ENCODE results near the gene TMEM88. TPM values are rescaled to one million over a fixed set of nuclear protein-coding genes. Genes with fewer than 3 reads are reported as not detected.
A peak's percentile ranks its signal among the peaks of the same experiment; 100 is the strongest.

The TMEM88 gene
- total and polyA plus RNA-seq, 2 of the 8 experiments (the other 6 are each of a cell fraction or from before 2014, with no cell fraction given), result 0.69 to 8.8 TPM

GRCh38 chr17:7836596-7837407, 18.1 kb upstream of the TMEM88 start:
- H4K5ac ChIP-seq (ENCODE audit: insufficient read length, low read depth, low read length), result no peak overlapping the region
- H3K36me3 ChIP-seq (ENCODE audit: control insufficient read depth in 2 of 4, insufficient read depth in 4 of 4, low read length in 3 of 4), result no peaks in the 10 kb centered on the region
- H3K9ac ChIP-seq (replicated peaks in 1 of 4; ENCODE audit: extremely low read depth in 1 of 4, low read depth in 3 of 4, low read length in 3 of 4), result peak overlapping the region in 2 of 4 experiments; percentile 58 to 66; a peak in 3 of 7 replicates
- DNase-seq (ENCODE audit: low read depth in 1 of 2, low spot score in 2 of 2) (peak; percentile 91 to 95), FAIRE-seq (peak; percentile 87)
- H3K4me2 ChIP-seq (ENCODE audit: insufficient read depth in 1 of 2, low read depth in 2 of 2, low read length in 2 of 2), result peak overlapping the region; percentile 84 to 93
- peak overlapping the region; percentile 45 to 77 (median 62) for H3K4me3 ChIP-seq (ENCODE audit: extremely low read depth in 1 of 4, insufficient read depth in 2 of 4, low read depth in 3 of 4, low read length in 4 of 4)
- H3K79me2 ChIP-seq (ENCODE audit: control insufficient read depth in 1 of 2, insufficient read depth in 2 of 2, low read length in 2 of 2), result no peaks in the 10 kb centered on the region
- WGBS, 2 experiments (ENCODE audit: extremely low coverage in 1 of 2, insufficient coverage in 1 of 2, insufficient read length in 1 of 2, insufficient replicate concordance in 2 of 2, low coverage in 1 of 2, low lambda C conversion rate in 2 of 2, missing lambda C conversion rate in 1 of 2), result 1% methylated on average over 14 of the region's 19 CpGs; no CpG with 5 or more reads in 1 of the 2 experiments
- no peak overlapping the region for H3K4ac ChIP-seq (replicated peaks; ENCODE audit: insufficient read length, low read depth, low read length)
- no peaks in the 10 kb centered on the region for H3K79me1 ChIP-seq (ENCODE audit: low read depth, low read length)
- H2AK5ac ChIP-seq (ENCODE audit: low read depth, low read length), result no peak overlapping the region
- H3K56ac ChIP-seq (replicated peaks; ENCODE audit: insufficient read length, low read depth, low read length), result no peak overlapping the region
- H3K4me1 ChIP-seq (replicated peaks in 1 of 4; ENCODE audit: control insufficient read depth in 3 of 4, insufficient read depth in 4 of 4, low read length in 3 of 4), result peaks cover 10 to 29% (median 19%) of the 10 kb centered on the region in 4 experiments
- H2BK12ac ChIP-seq (ENCODE audit: low read depth, low read length), result no peak overlapping the region
- peaks cover 30% of the 10 kb centered on the region for H3K23me2 ChIP-seq (ENCODE audit: low read depth, low read length)
- ChIA-PET CTCF (ENCODE audit: partially characterized antibody) (interaction anchor here (0.6 to 5.9 kb wide), 10 partner anchors 9 to 242 kb away, joined by 3 to 44 read pairs (median 6); partner anchors contain the start of gene WRAP53), POLR2A (ENCODE audit: partially characterized antibody) (interaction anchor here (0.6 to 5.2 kb wide), 17 partner anchors 8 to 499 kb away, joined by 3 to 34 read pairs (median 4); partner anchors contain the start of genes DNAH2, MPDU1, NAA38 and TMEM88)
- no peak overlapping the region for H4K91ac ChIP-seq (replicated peaks; ENCODE audit: insufficient read length, low read length)
- no peak overlapping the region for H2AFZ ChIP-seq (ENCODE audit: low read length)
- no peak overlapping the region; the same call in 1 of the 2 replicates for H4K8ac ChIP-seq (ENCODE audit: extremely low read depth, insufficient read depth, low read length)
- H3K18ac ChIP-seq (ENCODE audit: extremely low read depth, low read length), result no peak overlapping the region
- H3K14ac ChIP-seq (ENCODE audit: insufficient read length), result no peak overlapping the region
- H2BK120ac ChIP-seq (replicated peaks; ENCODE audit: low read depth, low read length), result no peak overlapping the region
- H2BK15ac ChIP-seq (ENCODE audit: low read length), result no peak overlapping the region
- H3K27ac ChIP-seq (ENCODE audit: low read depth, low read length), result no peak overlapping the region; the same call in 1 of the 2 replicates
- H2BK5ac ChIP-seq (ENCODE audit: low read depth, low read length), result peak overlapping the region; percentile 11; the same call in 1 of the 2 replicates
- H3K23ac ChIP-seq (ENCODE audit: insufficient read length), result no peak overlapping the region
- no peaks in the 10 kb centered on the region for H3K9me3 ChIP-seq (ENCODE audit: insufficient read depth in 2 of 2, low read depth in 1 of 2, low read length in 1 of 2)
- H3K27me3 ChIP-seq (replicated peaks in 1 of 4; ENCODE audit: control insufficient read depth in 3 of 4, extremely low read depth in 1 of 4, insufficient read depth in 3 of 4, low read length in 3 of 4), result peaks cover 21 to 54% (median 49%) of the 10 kb centered on the region in 4 experiments
- peaks cover 0 to 27% of the 10 kb centered on the region in 2 experiments for H4K20me1 ChIP-seq (replicated peaks in 1 of 2; ENCODE audit: control insufficient read depth in 1 of 2, insufficient read depth in 2 of 2, low read length in 2 of 2)
- no peak overlapping the region for H2BK20ac ChIP-seq (ENCODE audit: low read length)
- TF ChIP-seq, protein P1, sequence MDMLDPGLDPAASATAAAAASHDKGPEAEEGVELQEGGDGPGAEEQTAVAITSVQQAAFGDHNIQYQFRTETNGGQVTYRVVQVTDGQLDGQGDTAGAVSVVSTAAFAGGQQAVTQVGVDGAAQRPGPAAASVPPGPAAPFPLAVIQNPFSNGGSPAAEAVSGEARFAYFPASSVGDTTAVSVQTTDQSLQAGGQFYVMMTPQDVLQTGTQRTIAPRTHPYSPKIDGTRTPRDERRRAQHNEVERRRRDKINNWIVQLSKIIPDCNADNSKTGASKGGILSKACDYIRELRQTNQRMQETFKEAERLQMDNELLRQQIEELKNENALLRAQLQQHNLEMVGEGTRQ (IDR thresholded peaks at IDR 0.05; ENCODE audit: low read length), result peak; percentile 87
- no peak for TF ChIP-seq SIX5 (IDR thresholded peaks at IDR 0.05; ENCODE audit: low read depth, low read length)
- TF ChIP-seq SP4 (IDR thresholded peaks at IDR 0.05; ENCODE audit: low read length), result peak; percentile 96
- peak; percentile 94 for TF ChIP-seq JUND (IDR thresholded peaks at IDR 0.05; ENCODE audit: low read length)
- peak; percentile 21 for TF ChIP-seq KDM4A (IDR thresholded peaks at IDR 0.05; ENCODE audit: low read depth, low read length, severe bottlenecking)
- peak; percentile 92 for TF ChIP-seq RXRA (IDR thresholded peaks at IDR 0.05; ENCODE audit: insufficient read depth, low read depth, low read length)
- peak; percentile 41; the same call in 1 of the 2 replicates for TF ChIP-seq SUZ12 (IDR thresholded peaks at IDR 0.05; ENCODE audit: low read length)
- TF ChIP-seq SP1 (IDR thresholded peaks at IDR 0.05; ENCODE audit: low read depth, low read length), result peak; percentile 100
- TF ChIP-seq EP300 (IDR thresholded peaks at IDR 0.05; ENCODE audit: borderline replicate concordance in 1 of 2, low read depth in 2 of 2, low read length in 2 of 2), result peak in 1 of 2 experiments; percentile 97; a peak in 2 of 3 replicates
- TF ChIP-seq TBP (IDR thresholded peaks at IDR 0.05; ENCODE audit: low read depth, low read length), result peak; percentile 43
